Activated CD4-positive, alpha-beta T cell treated with anti-CD3 and anti-CD28 coated beads, Interleukin-2, amount 10 ng/mL, durations not matched to agents 7 days and 5 days (primary cell): ENCODE results near the gene ZNF616. TPM values are rescaled to one million over a fixed set of nuclear protein-coding genes. Genes with fewer than 3 reads are reported as not detected.
"Not testable (repeated sequence)": the region's sequence is repeated elsewhere in the genome, so short reads cannot be mapped to it uniquely, and the experiment has no call there.

ENCODE experiments used
- CTCF ChIA-PET: fragments of 350-600 bp; sonication (Branson Sonifier 250); formaldehyde crosslinking; loops from one replicate; lab custom pipeline; 2021; ENCODE audit warnings: antibody characterized with exemption; lab: Charles Lee
- POLR2A ChIA-PET: fragments of 350-600 bp; sonication (Branson Sonifier 250); formaldehyde crosslinking; loops from one replicate; lab custom pipeline; 2021; ENCODE audit warnings: antibody characterized with exemption; lab: Charles Lee
- DNase-seq: peaks from one replicate; pipeline ENCODE4 v3.0.0-alpha.2; 2020
- H3K27ac Mint-ChIP-seq: one replicate; pipeline ENCODE4 v1.8.0; 2021; ENCODE audit warnings: mild to moderate bottlenecking, moderate library complexity, mixed read lengths
- H3K27me3 Mint-ChIP-seq: one replicate; pipeline ENCODE4 v1.8.0; 2021; ENCODE audit warnings: mixed read lengths
- H3K36me3 Mint-ChIP-seq: one replicate; pipeline ENCODE4 v1.8.0; 2021; ENCODE audit warnings: low read depth, mixed read lengths
- H3K4me1 Mint-ChIP-seq: one replicate; pipeline ENCODE4 v1.8.0; 2021; ENCODE audit warnings: mixed read lengths
- H3K4me3 Mint-ChIP-seq: one replicate; pipeline ENCODE4 v1.8.0; 2021; ENCODE audit warnings: mild to moderate bottlenecking, moderate library complexity, mixed read lengths
- H3K9me3 Mint-ChIP-seq: one replicate; pipeline ENCODE4 v1.8.0; 2021; ENCODE audit warnings: mixed read lengths
- total RNA-seq, 2 experiments: library from RNA; stranded (reverse); gene quantifications; one replicate each; pipeline ENCODE4 v1.2.3, GENCODE V29; 2021

Gene ZNF616
- total RNA-seq, 2 experiments from 2014 or later, result 7.5 to 8.3 TPM

- Mint-ChIP-seq H3K9me3 (peaks cover 65% of the 10 kb centered on the region), H3K36me3 (peaks cover 51% of the 10 kb centered on the region), H3K4me1 (peaks cover 22% of the 10 kb centered on the region), H3K4me3 (peak overlapping the region; percentile 97)
- POLR2A ChIA-PET, H3K27ac Mint-ChIP-seq, H3K27me3 Mint-ChIP-seq, DNase-seq: not testable (repeated sequence)
- CTCF ChIA-PET, result interaction anchor here (1.3 kb wide), 1 partner anchor 11 kb away, joined by 3 read pairs; no protein-coding TSS in a partner anchor
Measured at GRCh38 chr19:52096416-52096815, 43.3 kb downstream of the ZNF616 start.

- peak within 1 kb of the TSS; percentile 97 for H3K4me3 Mint-ChIP-seq
- peaks cover 26% of the 10 kb centered on the region for H3K4me1 Mint-ChIP-seq
- peaks cover 72% of the 10 kb centered on the region for H3K9me3 Mint-ChIP-seq
- DNase-seq, result peak; percentile 90
- ChIA-PET CTCF (interaction anchor here (1.3 kb wide), 1 partner anchor 12 kb away, joined by 3 read pairs; no protein-coding TSS in a partner anchor), POLR2A (no interaction called here)
- peak within 1 kb of the TSS; percentile 97 for H3K27ac Mint-ChIP-seq
- H3K36me3 Mint-ChIP-seq, result peaks cover 61% of the 10 kb centered on the region
- H3K27me3 Mint-ChIP-seq, result no peaks in the 10 kb centered on the region
Measured at GRCh38 chr19:52095172-52096014, 44.3 kb downstream of the ZNF616 start, which contains the start of gene ZNF841. Gene ZNF841, minus strand, starts transcription at chr19:52095765. Its CDS starts 10,964 bp downstream, at chr19:52084801.

DNA sequence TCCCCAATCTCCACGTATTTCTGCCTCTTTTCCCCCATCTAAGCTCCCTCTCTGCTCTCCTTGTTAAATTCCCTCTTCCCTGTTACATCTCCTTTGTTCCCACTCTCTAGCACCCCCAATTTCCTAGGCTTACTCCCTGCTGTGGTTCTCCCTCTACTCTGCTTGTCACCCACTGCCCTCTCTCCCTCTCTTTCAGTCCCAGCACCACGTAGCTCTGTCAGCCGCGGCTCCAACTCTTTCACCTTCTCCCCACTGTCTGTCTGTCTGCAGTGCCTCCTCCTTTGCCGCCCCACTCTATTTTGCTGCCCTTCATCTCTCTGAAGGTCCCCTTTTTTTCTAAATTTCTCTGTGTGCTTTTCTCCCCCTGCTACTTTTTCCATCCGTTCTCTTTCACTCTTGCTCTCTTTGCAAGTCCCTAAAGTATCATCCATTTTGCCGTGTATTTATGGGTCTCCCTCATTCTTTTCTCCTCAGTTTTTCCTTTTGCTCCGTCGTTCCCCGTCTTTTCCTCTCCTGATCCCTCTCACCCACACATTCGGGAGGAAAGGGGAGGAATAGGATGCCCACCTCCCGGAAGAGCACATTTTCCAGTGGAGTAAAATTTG, 45.1 kb downstream of the ZNF616 start:
- H3K4me1 Mint-ChIP-seq, result peaks cover 26% of the 10 kb centered on the region
- CTCF ChIA-PET, result no interaction called here
- peak overlapping the region; percentile 97 for H3K4me3 Mint-ChIP-seq
- H3K36me3 Mint-ChIP-seq, result peaks cover 69% of the 10 kb centered on the region
- peaks cover 73% of the 10 kb centered on the region for H3K9me3 Mint-ChIP-seq
- H3K27ac Mint-ChIP-seq, result peak overlapping the region; percentile 97
- POLR2A ChIA-PET, result interaction anchor here (0.6 kb wide), 1 partner anchor 40 kb away, joined by 3 read pairs; no protein-coding TSS in a partner anchor
- H3K27me3 Mint-ChIP-seq, result no peaks in the 10 kb centered on the region
- no peak for DNase-seq

GRCh38 chr19:52086481-52086880, 53.3 kb downstream of the ZNF616 start:
- no peaks in the 10 kb centered on the region for H3K27me3 Mint-ChIP-seq
- no peak for DNase-seq
- peaks cover 97% of the 10 kb centered on the region for H3K36me3 Mint-ChIP-seq
- ChIA-PET CTCF (no interaction called here), POLR2A (no interaction called here)
- peaks cover 65% of the 10 kb centered on the region for H3K9me3 Mint-ChIP-seq
- H3K27ac Mint-ChIP-seq, result no peak overlapping the region
- H3K4me3 Mint-ChIP-seq, result no peak overlapping the region
- H3K4me1 Mint-ChIP-seq, result peaks cover 4% of the 10 kb centered on the region

- H3K9me3 Mint-ChIP-seq, result peaks cover 74% of the 10 kb centered on the region
- H3K27me3 Mint-ChIP-seq, result no peaks in the 10 kb centered on the region
- no peaks in the 10 kb centered on the region for H3K4me1 Mint-ChIP-seq
- ChIA-PET POLR2A (no interaction called here), CTCF (interaction anchor here (0.6 kb wide), 1 partner anchor 299 kb away, joined by 3 read pairs; the partner anchor contains the start of gene ZNF880)
- no peak overlapping the region for H3K27ac Mint-ChIP-seq
- no peak for DNase-seq
- no peak overlapping the region for H3K4me3 Mint-ChIP-seq
- H3K36me3 Mint-ChIP-seq, result peaks cover 95% of the 10 kb centered on the region
Measured at GRCh38 chr19:52070496-52070895, 69.2 kb downstream of the ZNF616 start.

DNA sequence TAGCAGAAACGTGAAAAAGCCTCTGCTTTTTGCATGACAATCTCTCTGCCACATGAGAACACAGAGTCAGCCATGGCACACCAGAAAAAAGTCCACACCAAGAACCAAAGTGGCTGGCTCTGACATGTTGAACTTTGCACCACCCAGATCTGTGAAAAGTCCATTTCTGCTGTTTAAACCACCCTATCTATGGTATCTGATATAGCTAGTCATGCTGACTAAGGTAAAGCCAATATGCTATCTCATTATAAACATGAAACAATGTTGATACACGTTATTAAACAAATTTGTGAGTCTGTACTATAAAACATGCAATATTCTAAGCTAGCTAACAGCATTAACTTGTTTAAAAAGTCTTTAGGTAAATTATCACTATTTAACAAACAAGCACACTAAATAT, 70.1 kb downstream of the ZNF616 start:
- CTCF ChIA-PET, result no interaction called here
- no peak for DNase-seq
- H3K27ac Mint-ChIP-seq, result no peak overlapping the region
- POLR2A ChIA-PET, result no interaction called here
- H3K9me3 Mint-ChIP-seq, result peaks cover 73% of the 10 kb centered on the region
- H3K36me3 Mint-ChIP-seq, result peaks cover 95% of the 10 kb centered on the region
- H3K4me3 Mint-ChIP-seq, result no peak overlapping the region
- H3K4me1 Mint-ChIP-seq, result no peaks in the 10 kb centered on the region
- H3K27me3 Mint-ChIP-seq, result no peaks in the 10 kb centered on the region

- DNase-seq, result no peak
- peaks cover 85% of the 10 kb centered on the region for H3K36me3 Mint-ChIP-seq
- H3K27ac Mint-ChIP-seq, result no peak overlapping the region
- no peak overlapping the region for H3K4me3 Mint-ChIP-seq
- H3K4me1 Mint-ChIP-seq, result no peaks in the 10 kb centered on the region
- no peaks in the 10 kb centered on the region for H3K27me3 Mint-ChIP-seq
- ChIA-PET POLR2A (no interaction called here), CTCF (no interaction called here)
- H3K9me3 Mint-ChIP-seq, result peaks cover 65% of the 10 kb centered on the region
Measured at GRCh38 chr19:52066258-52066863, 73.4 kb downstream of the ZNF616 start.

DNA sequence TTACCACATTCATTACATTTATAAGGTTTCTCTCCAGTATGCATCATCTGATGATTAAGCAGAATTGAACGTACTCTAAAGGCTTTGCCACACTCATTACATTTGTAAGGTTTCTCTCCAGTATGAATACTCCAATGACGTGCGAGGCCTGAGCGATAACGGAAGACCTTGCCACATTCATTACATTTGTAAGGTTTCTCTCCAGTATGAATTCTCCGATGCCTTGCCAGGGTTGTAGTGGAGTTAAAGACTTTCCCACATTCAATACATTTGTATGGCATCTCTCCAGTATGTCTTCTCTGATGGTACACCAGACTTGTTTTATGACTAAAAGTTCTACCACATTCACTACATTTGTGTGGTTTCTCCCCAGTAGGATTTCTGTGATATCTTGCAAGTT, 74.3 kb downstream of the ZNF616 start:
- H3K4me3 Mint-ChIP-seq, result no peak overlapping the region
- peaks cover 84% of the 10 kb centered on the region for H3K36me3 Mint-ChIP-seq
- no peak for DNase-seq
- POLR2A ChIA-PET, result no interaction called here
- no peaks in the 10 kb centered on the region for H3K27me3 Mint-ChIP-seq
- H3K27ac Mint-ChIP-seq, result no peak overlapping the region
- H3K9me3 Mint-ChIP-seq, result peaks cover 65% of the 10 kb centered on the region
- H3K4me1 Mint-ChIP-seq, result no peaks in the 10 kb centered on the region
- CTCF ChIA-PET, result interaction anchor here (0.6 kb wide), 1 partner anchor 628 kb away, joined by 3 read pairs; no protein-coding TSS in a partner anchor

Other genes starting within 250 kb of the ZNF616 start
- 10 to 100 TPM; 12.2 to 12.8 TPM for gene ZNF649, start 234.9 kb downstream of the ZNF616 start, total RNA-seq
- 10 to 100 TPM in 1 of 2 experiments, 1 to 10 TPM in 1; 6.5 to 10.6 TPM for gene ZNF613, start 212.5 kb downstream of the ZNF616 start, total RNA-seq
- gene ZNF350, start 153.1 kb downstream of the ZNF616 start, total RNA-seq, result 10 to 100 TPM; 15.5 to 17.8 TPM
- gene ZNF615, start 131.7 kb downstream of the ZNF616 start, total RNA-seq, result 10 to 100 TPM; 10.5 to 11.7 TPM
- 1 to 10 TPM; 9.0 to 9.9 TPM for gene ZNF614, start 111.6 kb downstream of the ZNF616 start, total RNA-seq
- gene ZNF432, start 91.1 kb downstream of the ZNF616 start, total RNA-seq, result 10 to 100 TPM; 11.9 to 12.6 TPM
- 10 to 100 TPM; 27.7 to 27.9 TPM for gene ZNF841, start 44.2 kb downstream of the ZNF616 start, total RNA-seq
- gene ZNF836, start 31.7 kb upstream of the ZNF616 start, total RNA-seq, result 10 to 100 TPM; 21.7 to 23.5 TPM
- 100 to 1,000 TPM; 184 to 214 TPM for gene PPP2R1A, start 50.1 kb upstream of the ZNF616 start, total RNA-seq
- gene ZNF766, start 129.6 kb upstream of the ZNF616 start, total RNA-seq, result 10 to 100 TPM; 23.3 to 24.0 TPM
- gene ZNF480, start 157.2 kb upstream of the ZNF616 start, total RNA-seq, result 10 to 100 TPM; 17.4 to 18.4 TPM
- 1 to 10 TPM; 2.1 to 2.8 TPM for gene ZNF610, start 196.3 kb upstream of the ZNF616 start, total RNA-seq
- gene ZNF880, start 230.0 kb upstream of the ZNF616 start, total RNA-seq, result 10 to 100 TPM; 16.1 to 17.8 TPM